SH-SY5Y (cell line): ENCODE data around the gene ZFHX3.

Source experiments
- GATA2 ChIP-seq: IDR thresholded peaks from 2 replicates; pipeline ENCODE4 v1.6.1; 2011; ENCODE audit warnings: mild to moderate bottlenecking, low read depth, low read length
- GATA3 ChIP-seq: IDR thresholded peaks from 2 replicates; pipeline ENCODE4 v1.6.1; 2011; ENCODE audit warnings: low read depth, mild to moderate bottlenecking, low read length, moderate library complexity

- TF ChIP-seq GATA3 = no peak
- TF ChIP-seq GATA2 = no peak
Measured at GRCh38 chr16:73046849-73047214, 1.1 kb downstream of the ZFHX3 start.
